Mesenchymal stem cell (in vitro differentiated cells and primary cell): ENCODE data around the gene NFS1. TPM values are rescaled to one million over a fixed set of nuclear protein-coding genes. Genes with fewer than 3 reads are reported as not detected.
"Not testable (repeated sequence)": the region's sequence is repeated elsewhere in the genome, so short reads cannot be mapped to it uniquely, and the experiment has no call there.

ENCODE experiments used
- DNase-seq: peaks from one replicate; pipeline ENCODE4 v3.0.0-alpha.2; 2013
- H2AFZ ChIP-seq: one replicate; pipeline ENCODE4 v1.6.1; 2013; ENCODE audit warnings: low read depth, mild to moderate bottlenecking, control low read depth, inconsistent platforms, low read length, moderate library complexity
- H2AK5ac ChIP-seq: 2 replicates; pipeline ENCODE4 v1.6.1; 2013; ENCODE audit warnings: low read length, moderate library complexity, mild to moderate bottlenecking, inconsistent platforms; ENCODE audit not compliant: severe bottlenecking
- H2BK120ac ChIP-seq: one replicate; pipeline ENCODE4 v1.6.1; 2013; ENCODE audit warnings: low read depth, mild to moderate bottlenecking, inconsistent platforms, low read length, moderate library complexity
- H2BK12ac ChIP-seq, 2 experiments: one replicate each; pipeline ENCODE4 v1.6.1; 2013; ENCODE audit warnings: inconsistent platforms in 2 of 2, low read length in 2 of 2, mild to moderate bottlenecking in 2 of 2, moderate library complexity in 2 of 2, control low read depth in 1 of 2
- H2BK15ac ChIP-seq: one replicate; pipeline ENCODE4 v1.6.1; 2013; ENCODE audit warnings: mild to moderate bottlenecking, low read depth, inconsistent platforms; ENCODE audit not compliant: poor library complexity, severe bottlenecking
- H2BK5ac ChIP-seq: 2 replicates; pipeline ENCODE4 v1.6.1; 2013; ENCODE audit warnings: low read depth, mild to moderate bottlenecking, low read length, control low read depth, inconsistent platforms; ENCODE audit not compliant: poor library complexity, severe bottlenecking
- H3K14ac ChIP-seq, 2 experiments: one replicate each; pipeline ENCODE4 v1.6.1; 2013; ENCODE audit warnings: inconsistent platforms in 2 of 2, low read length in 2 of 2, control low read depth in 1 of 2, mild to moderate bottlenecking in 1 of 2, moderate library complexity in 1 of 2
- H3K18ac ChIP-seq, 2 experiments: one replicate each; pipeline ENCODE4 v1.6.1; 2013; ENCODE audit warnings: inconsistent platforms in 2 of 2, low read length in 2 of 2, control low read depth in 1 of 2, low read depth in 1 of 2, mild to moderate bottlenecking in 1 of 2
- H3K23ac ChIP-seq, 2 experiments: one replicate each; pipeline ENCODE4 v1.6.1; 2013; ENCODE audit warnings: inconsistent platforms in 2 of 2, low read length in 2 of 2, mild to moderate bottlenecking in 2 of 2, moderate library complexity in 2 of 2, control low read depth in 1 of 2
- H3K27ac ChIP-seq: 2 replicates; pipeline ENCODE4 v1.5.1; 2013; ENCODE audit warnings: mild to moderate bottlenecking, moderate library complexity, low read length, control low read depth, inconsistent platforms; ENCODE audit not compliant: poor library complexity, severe bottlenecking
- H3K27me3 ChIP-seq, 2 experiments: 2 replicates each; pipeline versions ENCODE4 v1.6.1 to v1.7.0; 2013; ENCODE audit warnings: low read length in 2 of 2, mild to moderate bottlenecking in 2 of 2, moderate library complexity in 2 of 2, control low read depth in 1 of 2, inconsistent platforms in 1 of 2; ENCODE audit not compliant: control insufficient read depth in 1 of 2, insufficient read depth in 1 of 2
- H3K36me3 ChIP-seq, 2 experiments: 2 replicates each; pipeline versions ENCODE4 v1.6.1 to v1.7.0; 2013; ENCODE audit warnings: low read length in 2 of 2, control low read depth in 1 of 2, inconsistent platforms in 1 of 2, low read depth in 1 of 2, mild to moderate bottlenecking in 1 of 2; ENCODE audit not compliant: insufficient read depth in 2 of 2, control insufficient read depth in 1 of 2
- H3K4ac ChIP-seq, 2 experiments: one replicate each; pipeline ENCODE4 v1.6.1; 2013; ENCODE audit warnings: inconsistent platforms in 2 of 2, low read length in 2 of 2, mild to moderate bottlenecking in 2 of 2, moderate library complexity in 2 of 2, control low read depth in 1 of 2, low read depth in 1 of 2
- H3K4me1 ChIP-seq: 2 replicates; pipeline ENCODE4 v1.6.1; 2013; ENCODE audit warnings: low read depth, low read length, control low read depth; ENCODE audit not compliant: control insufficient read depth, insufficient read depth
- H3K4me2 ChIP-seq: 2 replicates; pipeline ENCODE4 v1.6.1; 2013; ENCODE audit warnings: low read length, mild to moderate bottlenecking, inconsistent platforms; ENCODE audit not compliant: poor library complexity, severe bottlenecking
- H3K4me3 ChIP-seq, 2 experiments: 2 replicates each; pipeline versions ENCODE4 v1.5.1 to v1.7.0; 2013; ENCODE audit warnings: low read length in 2 of 2, mild to moderate bottlenecking in 2 of 2, control low read depth in 1 of 2, low read depth in 1 of 2; ENCODE audit not compliant: insufficient read depth in 1 of 2
- H3K79me1 ChIP-seq: replicated peaks from 2 replicates; pipeline ENCODE4 v1.6.1; 2013; ENCODE audit warnings: mild to moderate bottlenecking, control low read depth, low read length, inconsistent platforms; ENCODE audit not compliant: poor library complexity, severe bottlenecking
- H3K9ac ChIP-seq: 2 replicates; pipeline ENCODE4 v1.7.0; 2013; ENCODE audit warnings: mild to moderate bottlenecking, low read length, moderate library complexity
- H3K9me3 ChIP-seq: 2 replicates; pipeline ENCODE4 v1.7.0; 2013; ENCODE audit warnings: mild to moderate bottlenecking, low read length; ENCODE audit not compliant: control insufficient read depth
- H4K8ac ChIP-seq: one replicate; pipeline ENCODE4 v1.6.1; 2013; ENCODE audit warnings: inconsistent platforms, mild to moderate bottlenecking, low read length, moderate library complexity
- H4K91ac ChIP-seq: one replicate; pipeline ENCODE4 v1.6.1; 2013; ENCODE audit warnings: mild to moderate bottlenecking, low read length, inconsistent platforms
- WGBS: methylation state at CpG from one replicate; pipeline ENCODE4 v1.1.7; 2013; ENCODE audit warnings: mixed read lengths; 5-methylcytosine and 5-hydroxymethylcytosine counted together
- polyA plus RNA-seq, 2 experiments: library from polyadenylated mRNA; stranded (reverse); fragments of 200-250 nt; gene quantifications; one replicate each; pipeline ENCODE4 v1.2.3, GENCODE V29; 2013

NFS1 gene
- polyA plus RNA-seq (2013, experiment 1 of 2), result 12.7 TPM
- 13.6 TPM for polyA plus RNA-seq (2013, experiment 2 of 2)

- Histone ChIP-seq H2BK15ac (no peak within 1 kb of the TSS), H4K91ac (no peak within 1 kb of the TSS), H2AFZ (peak within 1 kb of the TSS; percentile 94), H2BK12ac (peak within 1 kb of the TSS in 1 of 2 experiments; percentile 21), H3K79me1 (peaks cover 21% of the 10 kb centered on the region), H3K9ac (peak within 1 kb of the TSS; percentile 99), H3K14ac (peak within 1 kb of the TSS in 1 of 2 experiments; percentile 97), H4K8ac (peak within 1 kb of the TSS; percentile 79), H2BK5ac (peak within 1 kb of the TSS; percentile 9), H3K4me2 (peak within 1 kb of the TSS; percentile 91), H3K4ac (peak within 1 kb of the TSS; percentile 92 to 99), H3K18ac (peak within 1 kb of the TSS; percentile 25 to 95), H3K9me3 (no peaks in the 10 kb centered on the region), H2AK5ac (peak within 1 kb of the TSS; percentile 17), H3K4me1 (peaks cover 14% of the 10 kb centered on the region), H3K36me3 (peaks cover 13 to 54% of the 10 kb centered on the region in 2 experiments), H3K27me3 (no peaks in the 10 kb centered on the region), H3K4me3 (peak within 1 kb of the TSS; percentile 90 to 99), H2BK120ac (peak within 1 kb of the TSS; percentile 9), H3K27ac (peak within 1 kb of the TSS; percentile 76), H3K23ac (peak within 1 kb of the TSS in 1 of 2 experiments; percentile 74)
- peak; percentile 91 for DNase-seq
- under 1% methylated on average over 70 of the region's 81 CpGs for WGBS
Observed at GRCh38 chr20:35699127-35699956, at the start of gene NFS1, which contains the start of gene ROMO1. NFS1 (minus strand) TSS chr20:35699352; CDS start chr20:35699288, 64 bp downstream. ROMO1 (plus strand) TSS chr20:35699405; CDS start chr20:35699633, 228 bp downstream.

- not testable (repeated sequence) for H2BK5ac ChIP-seq, H2AFZ ChIP-seq, H2BK15ac ChIP-seq, H3K9ac ChIP-seq, H3K9me3 ChIP-seq, H4K8ac ChIP-seq, H3K27ac ChIP-seq, H4K91ac ChIP-seq, H3K79me1 ChIP-seq, H3K4ac ChIP-seq, H3K4me3 ChIP-seq, H3K27me3 ChIP-seq, H3K14ac ChIP-seq, H3K4me1 ChIP-seq, H3K23ac ChIP-seq, H3K4me2 ChIP-seq, H2AK5ac ChIP-seq, H2BK120ac ChIP-seq, DNase-seq, H2BK12ac ChIP-seq
- Histone ChIP-seq H3K18ac (peak overlapping the region in 1 of 2 experiments; percentile 46), H3K36me3 (peaks cover 0 to 13% of the 10 kb centered on the region in 2 experiments)
- 100% methylated on average over 2 of the region's 3 CpGs for WGBS
Observed at GRCh38 chr20:35744492-35744841, 45.3 kb upstream of the NFS1 start.

DNA sequence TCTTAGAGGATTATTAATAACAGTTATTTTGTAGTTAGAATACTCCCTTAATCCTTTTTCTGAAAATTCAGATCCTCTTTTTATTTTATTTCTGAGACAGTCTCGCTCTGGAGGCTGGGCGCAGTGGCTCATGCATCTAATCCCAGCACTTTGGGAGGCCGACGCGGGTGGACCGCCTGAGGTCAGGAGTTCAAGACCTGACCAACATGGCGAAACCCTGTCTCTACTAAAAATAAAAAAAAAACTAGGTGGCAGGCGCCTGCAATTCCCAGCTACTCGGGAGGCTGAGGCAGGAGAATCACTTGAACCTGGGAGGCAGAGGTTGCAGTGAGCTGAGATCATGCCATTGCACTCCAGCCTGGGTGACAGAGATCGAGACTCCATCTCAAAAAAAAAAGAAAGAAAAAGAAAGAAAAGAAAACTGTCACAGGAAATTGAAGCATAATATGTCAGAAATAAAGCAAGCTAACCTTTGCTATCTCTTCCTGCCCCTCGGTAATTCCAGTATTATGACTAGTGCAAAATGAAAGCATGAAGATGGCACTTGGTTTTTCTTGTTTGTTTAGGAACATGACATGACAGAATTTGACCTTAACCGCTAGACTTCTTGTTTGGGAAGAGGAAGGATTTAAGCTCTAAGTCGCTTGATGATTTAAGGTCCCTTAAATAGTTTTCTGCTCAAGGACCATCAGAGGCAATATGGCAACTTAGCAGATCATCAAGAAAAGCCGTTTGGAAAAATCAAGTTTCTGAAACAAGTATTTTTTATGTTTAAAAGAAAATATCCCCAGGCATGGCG is 44.7 kb upstream of the NFS1 start:
- Histone ChIP-seq H3K4ac (peak overlapping the region in 1 of 2 experiments; percentile 71), H4K8ac (no peak overlapping the region), H3K9me3 (no peaks in the 10 kb centered on the region), H3K4me3 (peak overlapping the region in 1 of 2 experiments; percentile 88), H2BK12ac (no peak overlapping the region), H3K18ac (peak overlapping the region in 1 of 2 experiments; percentile 59), H3K23ac (no peak overlapping the region), H3K79me1 (no peaks in the 10 kb centered on the region), H3K14ac (no peak overlapping the region), H2BK120ac (no peak overlapping the region), H3K36me3 (peaks cover 3 to 19% of the 10 kb centered on the region in 2 experiments), H4K91ac (no peak overlapping the region), H2BK15ac (no peak overlapping the region), H3K4me1 (peaks cover 4% of the 10 kb centered on the region), H3K4me2 (no peak overlapping the region), H3K27me3 (no peaks in the 10 kb centered on the region), H2AK5ac (no peak overlapping the region), H2AFZ (no peak overlapping the region), H3K27ac (peak overlapping the region; percentile 25), H2BK5ac (no peak overlapping the region), H3K9ac (peak overlapping the region; percentile 100)
- peak; percentile 78 for DNase-seq
- WGBS, result 87% methylated on average over 13 of the region's 15 CpGs
